Thoracic aorta (tissue), 2 donors: ENCODE results near the gene ANO10. TPM values are rescaled to one million over a fixed set of nuclear protein-coding genes. Genes with fewer than 3 reads are reported as not detected.
"Not testable (repeated sequence)": the region's sequence is repeated elsewhere in the genome, so short reads cannot be mapped to it uniquely, and the experiment has no call there.

ENCODE experiments used
- ATAC-seq: fragments of 150-250 bp; one replicate; pipeline ENCODE4 v1.8.0; 2017; ENCODE audit warnings: low read depth; ENCODE audit not compliant: insufficient number of reproducible peaks, low FRiP score
- DNase-seq: peaks from one replicate; pipeline ENCODE4 v3.0.0-alpha.2; 2020; ENCODE audit warnings: low spot score
- H3K27ac ChIP-seq, 2 donors: fragments of 200-600 bp; sonication (generic); 1 replicate in 1 of 2; 2 replicates in 1 of 2; pipeline ENCODE4 v1.5.1; 2016; ENCODE audit warnings: mild to moderate bottlenecking in 2 of 2, moderate library complexity in 2 of 2
- H3K27me3 ChIP-seq: fragments of 200-600 bp; sonication (generic); replicated peaks from 2 replicates; pipeline ENCODE4 v1.6.0; 2016; ENCODE audit warnings: mild to moderate bottlenecking; ENCODE audit not compliant: insufficient read depth
- H3K36me3 ChIP-seq: fragments of 200-600 bp; sonication (generic); one replicate; pipeline ENCODE4 v1.5.1; 2016
- H3K4me1 ChIP-seq, 2 donors: fragments of 200-600 bp; sonication (generic); 1 replicate in 1 of 2; 2 replicates in 1 of 2; pipeline versions ENCODE4 v1.5.1 to v1.6.0; 2016; ENCODE audit warnings: low read depth in 2 of 2, mild to moderate bottlenecking in 1 of 2; ENCODE audit not compliant: control insufficient read depth in 1 of 2
- H3K4me3 ChIP-seq: fragments of 200-600 bp; sonication (generic); 2 replicates; pipeline ENCODE4 v1.5.1; 2016; ENCODE audit warnings: mild to moderate bottlenecking
- H3K9me3 ChIP-seq: fragments of 200-600 bp; sonication (generic); 2 replicates; pipeline ENCODE4 v1.5.1; 2016
- CTCF ChIP-seq: fragments of 200-600 bp; sonication (generic); IDR thresholded peaks from one replicate; pipeline ENCODE4 v1.5.1; 2019; ENCODE audit warnings: antibody characterized with exemption
- total RNA-seq, 2 donors: library from RNA; depleted of rRNA; stranded (reverse); fragments of >200 nt; gene quantifications; one replicate each; pipeline versions ENCODE4 v1.1.0 to v1.2.3, GENCODE V29; 2016

The ANO10 gene
- total RNA-seq, 2 donors from 2014 or later = 22.4 to 23.2 TPM

- no peak for TF ChIP-seq CTCF
- Histone ChIP-seq H3K4me3 (no peak overlapping the region), H3K27ac (no peak overlapping the region), H3K9me3 (no peaks in the 10 kb centered on the region), H3K27me3 (no peaks in the 10 kb centered on the region), H3K4me1 (no peaks in the 10 kb centered on the region), H3K36me3 (peaks cover 6% of the 10 kb centered on the region)
- DNase-seq (no peak), ATAC-seq (no peak)
These were observed 61.9 kb downstream of the ANO10 start for GRCh38 chr3:43559961-43560360.

DNA sequence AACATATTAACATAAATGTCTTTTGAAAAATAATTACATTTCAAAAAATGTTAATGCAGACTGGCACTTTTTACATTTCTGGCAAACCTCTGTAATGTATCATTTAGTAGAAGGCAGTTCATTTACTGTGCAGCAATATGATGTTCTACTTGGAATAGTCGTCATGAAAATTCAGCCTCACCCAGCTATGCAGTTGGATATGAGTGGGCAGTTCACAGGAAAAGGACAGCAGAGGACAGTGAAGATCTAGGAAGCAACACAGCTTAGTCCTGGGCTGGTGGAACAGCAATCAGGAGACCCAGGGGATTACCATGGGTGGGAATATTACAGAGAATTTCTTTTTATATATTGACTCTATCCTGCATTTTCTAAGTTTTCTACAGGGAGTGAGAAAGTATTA is 63.6 kb downstream of the ANO10 start:
- Histone ChIP-seq H3K9me3 (no peaks in the 10 kb centered on the region), H3K27me3 (no peaks in the 10 kb centered on the region), H3K27ac (no peak overlapping the region), H3K4me1 (no peaks in the 10 kb centered on the region), H3K4me3 (no peak overlapping the region), H3K36me3 (peaks cover 6% of the 10 kb centered on the region)
- no peak for TF ChIP-seq CTCF
- ATAC-seq (no peak), DNase-seq (no peak)

DNA sequence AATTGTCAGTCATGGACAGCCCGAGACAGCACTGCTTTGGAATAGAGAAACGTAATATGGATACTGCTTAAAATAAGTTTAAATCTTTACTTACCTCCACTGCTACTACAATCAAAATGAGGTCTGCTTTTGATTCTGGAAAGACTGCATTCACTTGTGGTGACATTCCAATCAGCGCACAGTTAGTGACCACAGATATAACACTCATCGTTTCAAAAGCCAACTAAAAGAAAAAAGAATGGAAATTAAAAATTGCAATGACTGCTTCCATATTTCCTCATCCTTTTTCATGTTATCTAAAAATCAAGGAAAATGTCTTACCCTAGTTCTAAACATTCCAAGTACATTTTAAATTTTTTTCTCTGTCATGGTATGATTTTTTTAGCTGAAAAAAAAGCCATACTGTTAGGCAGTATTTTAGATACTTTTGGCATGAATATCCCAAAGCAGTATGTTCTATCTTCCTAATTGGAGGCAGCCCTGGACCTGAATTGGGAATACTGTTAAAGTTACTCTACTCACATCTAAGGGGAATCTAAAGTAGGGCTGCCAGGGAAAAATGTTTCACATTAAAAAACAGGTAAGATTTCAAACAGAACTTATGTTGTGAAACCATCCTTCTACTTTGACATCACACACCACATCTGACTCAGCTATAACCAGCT is 72.1 kb downstream of the ANO10 start:
- H3K36me3 ChIP-seq = peaks cover 7% of the 10 kb centered on the region
- no peak overlapping the region for H3K4me3 ChIP-seq
- no peak for ATAC-seq
- H3K4me1 ChIP-seq = no peaks in the 10 kb centered on the region
- DNase-seq = no peak
- H3K9me3 ChIP-seq = no peaks in the 10 kb centered on the region
- H3K27ac ChIP-seq = no peak overlapping the region
- TF ChIP-seq CTCF = no peak
- no peaks in the 10 kb centered on the region for H3K27me3 ChIP-seq

- not testable (repeated sequence) for H3K9me3 ChIP-seq, H3K36me3 ChIP-seq, ATAC-seq, H3K27ac ChIP-seq, H3K27me3 ChIP-seq, H3K4me3 ChIP-seq, H3K4me1 ChIP-seq, DNase-seq
- TF ChIP-seq CTCF = peak; percentile 45
These were observed 77.5 kb downstream of the ANO10 start for GRCh38 chr3:43544277-43544676.

- Histone ChIP-seq H3K27me3 (no peaks in the 10 kb centered on the region), H3K27ac (no peak overlapping the region), H3K4me1 (no peaks in the 10 kb centered on the region), H3K9me3 (no peaks in the 10 kb centered on the region), H3K4me3 (no peak overlapping the region), H3K36me3 (no peaks in the 10 kb centered on the region)
- DNase-seq = no peak
- TF ChIP-seq CTCF = no peak
- ATAC-seq = no peak
These were observed 79.3 kb downstream of the ANO10 start for GRCh38 chr3:43542328-43543043.
